SK-N-SH (cell line): Measurements from ENCODE around the gene MYL12B.

ENCODE experiments used
- CTCF ChIP-seq: fragments of 200-600 bp; sonication (generic); IDR thresholded peaks from 2 replicates; pipeline ENCODE4 v1.6.1; 2017; ENCODE audit warnings: antibody characterized with exemption, mild to moderate bottlenecking, moderate library complexity
- JUND ChIP-seq: IDR thresholded peaks from 2 replicates; pipeline ENCODE4 v1.4.0; 2012
- MXI1 ChIP-seq: IDR thresholded peaks from 2 replicates; pipeline ENCODE4 v1.6.1; 2012; ENCODE audit warnings: mild to moderate bottlenecking, low read depth, low read length, improper control_type of control experiment
- TEAD4 ChIP-seq: IDR thresholded peaks from 2 replicates; pipeline ENCODE4 v1.4.0; 2012; ENCODE audit warnings: mild to moderate bottlenecking, borderline replicate concordance; ENCODE audit not compliant: insufficient read depth
- TF ChIP-seq, protein P1 (sequence below): fragments of 150-350 bp; IDR thresholded peaks from 2 replicates; pipeline ENCODE4 v1.6.1; 2017; ENCODE audit warnings: antibody characterized with exemption, low read length, low read depth, borderline replicate concordance

GRCh38 chr18:3305354-3305762 lies 43.4 kb downstream of the MYL12B start:
- TF ChIP-seq JUND = peak; percentile 90
- TF ChIP-seq TEAD4 = 0 out of 2 replicates have a peak, but pooled peaks have one; percentile 40
- no peak for TF ChIP-seq CTCF
- TF ChIP-seq, protein P1, sequence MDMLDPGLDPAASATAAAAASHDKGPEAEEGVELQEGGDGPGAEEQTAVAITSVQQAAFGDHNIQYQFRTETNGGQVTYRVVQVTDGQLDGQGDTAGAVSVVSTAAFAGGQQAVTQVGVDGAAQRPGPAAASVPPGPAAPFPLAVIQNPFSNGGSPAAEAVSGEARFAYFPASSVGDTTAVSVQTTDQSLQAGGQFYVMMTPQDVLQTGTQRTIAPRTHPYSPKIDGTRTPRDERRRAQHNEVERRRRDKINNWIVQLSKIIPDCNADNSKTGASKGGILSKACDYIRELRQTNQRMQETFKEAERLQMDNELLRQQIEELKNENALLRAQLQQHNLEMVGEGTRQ = no peak
- TF ChIP-seq MXI1 = no peak
